LNCaP clone FGC (cell line): Measurements from ENCODE around the gene MCOLN1.

Source experiments
- DNase-seq: peaks from one replicate; pipeline ENCODE4 v3.0.0-alpha.2; 2011; ENCODE audit warnings: low read depth
- H3K4me3 ChIP-seq: 2 replicates; pipeline ENCODE4 v1.5.1; 2011; ENCODE audit warnings: mild to moderate bottlenecking, low read depth, low read length, control low read depth
- TF ChIP-seq, protein P1 (sequence below): IDR thresholded peaks from 2 replicates; pipeline ENCODE4 v1.5.1; 2012; ENCODE audit warnings: mild to moderate bottlenecking; ENCODE audit not compliant: control insufficient read depth, insufficient read depth; ENCODE audit errors: extremely low read depth

The MCOLN1 gene

DNA sequence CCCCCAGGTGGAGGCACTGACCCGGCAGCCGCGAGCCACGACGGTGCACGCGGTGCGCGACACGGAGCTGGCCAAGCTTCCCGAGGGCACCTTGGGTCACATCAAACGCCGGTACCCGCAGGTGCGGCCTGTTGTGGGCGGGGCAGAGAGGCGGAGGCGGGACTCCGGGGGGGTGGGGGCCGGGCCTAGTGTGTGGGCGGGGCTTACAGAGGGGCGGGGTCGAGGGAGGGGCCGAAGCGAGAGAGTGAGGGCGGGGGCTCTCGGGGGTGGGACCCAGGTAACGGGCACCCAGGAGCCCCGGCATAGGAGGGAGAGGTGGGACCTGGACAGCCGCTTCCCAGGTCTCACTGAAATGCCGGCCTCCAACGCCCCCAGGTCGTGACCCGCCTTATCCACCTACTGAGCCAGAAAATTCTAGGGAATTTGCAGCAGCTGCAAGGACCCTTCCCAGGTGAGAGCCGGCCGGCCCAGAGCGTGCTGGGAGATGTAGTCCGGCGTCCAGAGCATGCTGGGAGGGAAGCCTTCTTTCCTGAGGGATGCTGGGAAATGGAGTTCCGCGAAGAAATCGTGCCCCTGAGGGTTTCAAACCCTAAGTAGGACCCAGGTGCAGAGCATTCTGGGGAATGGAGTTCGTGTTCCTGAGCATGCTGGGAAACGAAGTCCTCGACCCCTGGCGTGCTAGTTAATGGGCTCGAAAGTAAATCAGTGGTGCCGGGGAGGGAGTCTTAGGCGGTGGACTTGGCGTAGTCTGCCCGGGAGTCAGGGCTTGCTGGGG, 28.8 kb downstream of the MCOLN1 start:
- no peak overlapping the region for H3K4me3 ChIP-seq
- peak; percentile 17 for DNase-seq

DNA sequence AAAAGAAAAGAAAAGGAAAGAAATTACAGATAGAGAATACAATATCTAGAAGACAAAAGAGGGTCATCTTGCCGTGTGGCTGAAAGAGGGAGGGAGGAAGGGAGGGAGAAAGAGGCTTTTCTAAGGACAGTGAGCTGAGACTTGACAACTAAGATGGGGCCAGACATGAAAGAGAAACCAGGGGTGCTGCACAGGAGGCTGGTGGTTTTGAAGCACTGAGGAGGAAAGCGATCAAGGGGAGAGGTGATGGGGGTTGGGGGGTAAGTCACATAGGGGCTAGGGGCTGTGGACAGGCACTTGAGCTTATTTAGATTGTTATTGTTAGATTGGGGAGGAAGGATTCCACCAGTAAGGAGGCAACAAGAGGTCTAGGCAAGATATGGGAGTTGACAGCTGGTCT, 30.4 kb downstream of the MCOLN1 start:
- no peak overlapping the region for H3K4me3 ChIP-seq
- no peak for DNase-seq
- TF ChIP-seq, protein P1, sequence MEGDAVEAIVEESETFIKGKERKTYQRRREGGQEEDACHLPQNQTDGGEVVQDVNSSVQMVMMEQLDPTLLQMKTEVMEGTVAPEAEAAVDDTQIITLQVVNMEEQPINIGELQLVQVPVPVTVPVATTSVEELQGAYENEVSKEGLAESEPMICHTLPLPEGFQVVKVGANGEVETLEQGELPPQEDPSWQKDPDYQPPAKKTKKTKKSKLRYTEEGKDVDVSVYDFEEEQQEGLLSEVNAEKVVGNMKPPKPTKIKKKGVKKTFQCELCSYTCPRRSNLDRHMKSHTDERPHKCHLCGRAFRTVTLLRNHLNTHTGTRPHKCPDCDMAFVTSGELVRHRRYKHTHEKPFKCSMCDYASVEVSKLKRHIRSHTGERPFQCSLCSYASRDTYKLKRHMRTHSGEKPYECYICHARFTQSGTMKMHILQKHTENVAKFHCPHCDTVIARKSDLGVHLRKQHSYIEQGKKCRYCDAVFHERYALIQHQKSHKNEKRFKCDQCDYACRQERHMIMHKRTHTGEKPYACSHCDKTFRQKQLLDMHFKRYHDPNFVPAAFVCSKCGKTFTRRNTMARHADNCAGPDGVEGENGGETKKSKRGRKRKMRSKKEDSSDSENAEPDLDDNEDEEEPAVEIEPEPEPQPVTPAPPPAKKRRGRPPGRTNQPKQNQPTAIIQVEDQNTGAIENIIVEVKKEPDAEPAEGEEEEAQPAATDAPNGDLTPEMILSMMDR: no peak

More for the DNA sequence above, 28.8 kb downstream of the MCOLN1 start:
- TF ChIP-seq, protein P1: no peak

DNA sequence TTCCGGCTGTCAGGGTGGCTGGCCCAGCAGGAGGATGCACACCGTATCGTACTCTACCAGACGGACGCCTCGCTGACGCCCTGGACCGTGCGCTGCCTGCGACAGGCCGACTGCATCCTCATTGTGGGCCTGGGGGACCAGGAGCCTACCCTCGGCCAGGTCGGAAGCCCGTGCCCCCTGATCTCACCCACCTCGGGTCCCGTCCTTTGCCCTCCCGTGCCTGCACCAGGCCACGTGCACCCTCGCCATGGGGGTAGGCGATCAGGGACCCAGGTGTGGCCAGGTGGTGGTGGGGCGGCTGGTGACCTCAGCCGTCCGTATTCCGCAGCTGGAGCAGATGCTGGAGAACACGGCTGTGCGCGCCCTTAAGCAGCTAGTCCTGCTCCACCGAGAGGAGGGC, 32.1 kb downstream of the MCOLN1 start:
- TF ChIP-seq, protein P1: no peak
- no peak overlapping the region for H3K4me3 ChIP-seq
- DNase-seq: no peak

DNA sequence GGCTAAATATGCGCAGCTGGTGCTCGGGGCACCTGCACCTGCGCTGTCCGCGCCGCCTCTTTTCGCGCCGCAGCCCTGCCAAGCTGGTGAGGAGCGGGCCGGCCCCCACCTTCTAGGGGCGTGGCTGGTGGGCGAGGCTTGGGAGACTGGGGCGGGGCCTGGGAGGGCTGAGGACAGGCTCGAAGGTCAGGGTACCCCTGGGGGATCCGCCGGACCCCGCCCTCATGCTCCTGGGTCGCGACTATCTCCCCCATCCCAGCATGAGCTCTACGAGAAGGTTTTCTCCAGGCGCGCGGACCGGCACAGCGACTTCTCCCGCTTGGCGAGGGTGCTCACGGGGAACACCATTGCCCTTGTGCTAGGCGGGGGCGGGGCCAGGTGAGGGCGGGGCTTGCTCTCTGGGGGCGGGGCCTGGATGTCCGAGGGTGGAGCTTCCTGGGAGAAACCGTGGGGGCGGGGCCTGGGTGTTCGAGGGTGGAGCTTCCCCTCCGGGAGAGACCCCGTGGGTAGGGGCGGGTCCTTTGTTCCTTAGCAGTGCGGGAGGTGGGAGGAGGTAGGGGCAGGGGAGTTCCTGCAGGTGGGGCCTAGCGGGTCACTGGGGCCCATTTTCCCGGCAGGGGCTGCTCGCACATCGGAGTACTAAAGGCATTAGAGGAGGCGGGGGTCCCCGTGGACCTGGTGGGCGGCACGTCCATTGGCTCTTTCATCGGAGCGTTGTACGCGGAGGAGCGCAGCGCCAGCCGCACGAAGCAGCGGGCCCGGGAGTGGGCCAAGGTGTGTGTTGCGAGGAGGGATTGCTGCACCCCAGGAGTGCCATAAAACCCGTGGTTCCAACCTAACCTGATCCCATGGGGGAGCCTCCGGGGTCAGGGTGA, 32.8 kb downstream of the MCOLN1 start:
- no peak overlapping the region for H3K4me3 ChIP-seq
- DNase-seq: no peak
- TF ChIP-seq, protein P1: no peak

DNA sequence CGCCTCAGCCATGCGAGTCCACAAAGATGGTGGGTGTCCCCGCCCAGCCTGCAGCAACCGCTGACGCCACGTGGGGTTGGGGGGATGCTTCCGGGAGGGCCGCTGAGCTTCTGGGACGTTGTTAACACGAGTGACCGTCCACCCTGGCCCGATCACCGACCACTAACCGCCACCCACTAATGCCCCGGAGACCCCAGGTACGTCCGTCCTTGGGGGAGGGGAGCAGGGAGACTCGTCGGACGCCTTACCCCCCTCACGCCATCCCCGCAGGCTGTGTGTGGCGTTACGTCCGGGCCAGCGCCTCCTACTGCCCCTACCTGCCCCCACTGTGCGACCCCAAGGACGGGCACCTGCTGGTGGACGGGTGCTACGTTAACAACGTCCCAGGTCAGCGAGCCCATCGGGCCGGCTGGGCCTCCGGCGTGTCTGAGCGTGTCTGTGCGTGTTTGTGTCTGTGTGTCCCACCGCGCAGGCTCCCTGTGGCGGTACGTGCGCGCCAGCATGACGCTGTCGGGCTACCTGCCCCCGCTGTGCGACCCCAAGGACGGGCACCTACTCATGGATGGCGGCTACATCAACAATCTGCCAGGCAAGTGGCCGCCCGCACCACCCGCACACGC, 34.4 kb downstream of the MCOLN1 start:
- H3K4me3 ChIP-seq: no peak overlapping the region
- TF ChIP-seq, protein P1: no peak
- DNase-seq: no peak

DNA sequence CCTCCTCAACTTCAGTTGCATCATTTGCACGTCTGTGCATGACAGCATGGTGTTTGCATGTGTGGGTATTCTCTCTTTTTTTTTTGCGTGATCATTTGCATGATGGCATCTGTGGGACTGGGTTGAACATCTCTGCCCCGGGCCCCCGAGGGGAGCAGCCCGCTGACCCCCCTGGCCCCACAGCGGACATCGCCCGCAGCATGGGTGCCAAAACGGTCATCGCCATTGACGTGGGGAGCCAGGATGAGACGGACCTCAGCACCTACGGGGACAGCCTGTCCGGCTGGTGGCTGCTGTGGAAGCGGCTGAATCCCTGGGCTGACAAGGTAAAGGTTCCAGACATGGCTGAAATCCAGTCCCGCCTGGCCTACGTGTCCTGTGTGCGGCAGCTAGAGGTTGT, 36.2 kb downstream of the MCOLN1 start:
- TF ChIP-seq, protein P1: no peak
- H3K4me3 ChIP-seq: no peak overlapping the region
- DNase-seq: no peak
